DND-41 (cell line): ENCODE results near the gene ZNF277.

ENCODE experiments used
- ATAC-seq: fragments of 200-7000 bp; cut with Tn5 transposase; 3 replicates; pipeline ENCODE4 v1.9.1; 2021; ENCODE audit warnings: low read depth; ENCODE audit not compliant: insufficient read depth
- DNase-seq: peaks from one replicate; pipeline ENCODE4 v3.0.0-alpha.2; 2020
- H2AFZ ChIP-seq: 2 replicates; pipeline ENCODE4 v1.6.0; 2012; ENCODE audit warnings: low read depth, low read length
- H3K27ac ChIP-seq: 2 replicates; pipeline ENCODE4 v1.5.1; 2012; ENCODE audit warnings: low read length, inconsistent platforms
- H3K27me3 ChIP-seq: fragments of 200-600 bp; sonication (generic); 2 replicates; pipeline ENCODE4 v1.6.0; 2012; ENCODE audit warnings: low read length, mild to moderate bottlenecking, inconsistent platforms; ENCODE audit not compliant: insufficient read depth, poor library complexity
- H3K36me3 ChIP-seq: 2 replicates; pipeline ENCODE4 v1.5.1; 2012; ENCODE audit warnings: low read length, inconsistent platforms; ENCODE audit not compliant: insufficient read depth
- H3K4me1 ChIP-seq: 2 replicates; pipeline ENCODE4 v1.5.1; 2012; ENCODE audit warnings: mild to moderate bottlenecking, low read length; ENCODE audit not compliant: insufficient read depth
- H3K4me2 ChIP-seq: 2 replicates; pipeline ENCODE4 v1.6.0; 2012; ENCODE audit warnings: mild to moderate bottlenecking, moderate library complexity, low read length, inconsistent platforms; ENCODE audit not compliant: insufficient read depth
- H3K4me3 ChIP-seq, 2 experiments: fragments of 200-600 bp in 1 of 2; shearing (Covaris generic) in 1 of 2; 2 replicates each; pipeline ENCODE4 v1.5.1; 2012 to 2016; ENCODE audit warnings: inconsistent platforms in 2 of 2, low read length in 2 of 2, mild to moderate bottlenecking in 2 of 2, low read depth in 1 of 2, moderate library complexity in 1 of 2
- H3K79me2 ChIP-seq: 2 replicates; pipeline ENCODE4 v1.6.0; 2012; ENCODE audit warnings: low read length, inconsistent platforms; ENCODE audit not compliant: insufficient read depth
- H3K9ac ChIP-seq: 2 replicates; pipeline ENCODE4 v1.6.0; 2012; ENCODE audit warnings: low read depth, mild to moderate bottlenecking, inconsistent platforms, low read length, moderate library complexity
- H3K9me3 ChIP-seq: 2 replicates; pipeline ENCODE4 v1.5.1; 2012; ENCODE audit warnings: low read length, moderate library complexity, mild to moderate bottlenecking, inconsistent platforms; ENCODE audit not compliant: insufficient read depth, severe bottlenecking
- H4K20me1 ChIP-seq: 2 replicates; pipeline ENCODE4 v1.6.0; 2012; ENCODE audit warnings: low read length; ENCODE audit not compliant: insufficient read depth
- EZH2 ChIP-seq: IDR thresholded peaks from 3 replicates; pipeline ENCODE4 v1.6.1; 2012; ENCODE audit warnings: borderline replicate concordance, low read depth, mild to moderate bottlenecking, moderate library complexity, low read length, inconsistent platforms; ENCODE audit not compliant: severe bottlenecking
- TF ChIP-seq, protein P1 (sequence below): IDR thresholded peaks from 2 replicates; pipeline ENCODE4 v1.5.1; 2012; ENCODE audit warnings: borderline replicate concordance, low read length, moderate library complexity, mild to moderate bottlenecking; ENCODE audit not compliant: poor library complexity, severe bottlenecking; ENCODE audit errors: extremely low read depth

ZNF277 gene

DNA sequence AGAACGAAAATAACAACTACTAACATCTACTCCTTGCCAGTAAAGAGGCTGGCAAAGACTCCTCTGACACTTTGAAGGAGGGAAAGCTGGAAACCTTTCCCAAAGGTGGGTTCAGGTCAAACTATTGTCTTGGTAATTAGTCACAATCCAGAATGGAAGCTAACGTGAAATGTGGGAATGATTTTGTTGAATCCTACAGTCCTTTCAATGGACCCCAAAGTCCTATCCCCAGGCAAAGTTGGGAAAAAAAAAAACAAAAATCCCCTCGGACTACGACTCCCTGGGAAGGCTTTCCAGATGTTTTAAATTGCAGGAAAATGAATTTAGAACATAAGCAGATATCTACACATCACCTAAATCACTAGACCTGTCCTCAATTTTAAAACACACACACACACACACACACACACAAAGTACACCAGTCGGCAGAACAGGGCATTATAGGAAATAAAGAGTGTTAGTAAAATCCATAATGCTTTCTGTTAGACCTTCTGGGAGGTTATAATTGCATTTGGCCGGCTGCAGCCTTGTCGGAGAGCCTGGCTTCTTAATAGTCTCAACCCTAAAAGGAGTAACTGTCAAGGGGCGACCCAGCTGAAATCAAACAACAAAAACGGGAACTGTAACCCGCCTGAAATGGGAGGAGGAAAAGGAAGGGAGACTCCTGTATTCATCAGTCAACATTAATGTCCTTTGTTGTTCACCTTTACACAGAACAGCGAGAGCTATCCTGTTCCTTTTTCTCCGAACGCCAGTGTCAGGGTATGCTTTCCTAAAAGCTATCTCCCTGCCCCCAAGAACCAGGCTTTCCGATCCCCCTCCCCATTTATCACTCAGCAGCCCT lies 1.8 kb upstream of the ZNF277 start:
- H2AFZ ChIP-seq: peak overlapping the region; percentile 96
- H3K79me2 ChIP-seq: peaks cover 28% of the 10 kb centered on the region
- peak overlapping the region; percentile 100 for H3K4me2 ChIP-seq
- H3K9ac ChIP-seq: peak overlapping the region; percentile 67
- no peak for ATAC-seq
- H3K36me3 ChIP-seq: peaks cover 4% of the 10 kb centered on the region; the same call in 1 of the 2 replicates
- H3K4me3 ChIP-seq: peak overlapping the region; percentile 75 to 93; a peak in 3 of 4 replicates
- TF ChIP-seq, protein P1, sequence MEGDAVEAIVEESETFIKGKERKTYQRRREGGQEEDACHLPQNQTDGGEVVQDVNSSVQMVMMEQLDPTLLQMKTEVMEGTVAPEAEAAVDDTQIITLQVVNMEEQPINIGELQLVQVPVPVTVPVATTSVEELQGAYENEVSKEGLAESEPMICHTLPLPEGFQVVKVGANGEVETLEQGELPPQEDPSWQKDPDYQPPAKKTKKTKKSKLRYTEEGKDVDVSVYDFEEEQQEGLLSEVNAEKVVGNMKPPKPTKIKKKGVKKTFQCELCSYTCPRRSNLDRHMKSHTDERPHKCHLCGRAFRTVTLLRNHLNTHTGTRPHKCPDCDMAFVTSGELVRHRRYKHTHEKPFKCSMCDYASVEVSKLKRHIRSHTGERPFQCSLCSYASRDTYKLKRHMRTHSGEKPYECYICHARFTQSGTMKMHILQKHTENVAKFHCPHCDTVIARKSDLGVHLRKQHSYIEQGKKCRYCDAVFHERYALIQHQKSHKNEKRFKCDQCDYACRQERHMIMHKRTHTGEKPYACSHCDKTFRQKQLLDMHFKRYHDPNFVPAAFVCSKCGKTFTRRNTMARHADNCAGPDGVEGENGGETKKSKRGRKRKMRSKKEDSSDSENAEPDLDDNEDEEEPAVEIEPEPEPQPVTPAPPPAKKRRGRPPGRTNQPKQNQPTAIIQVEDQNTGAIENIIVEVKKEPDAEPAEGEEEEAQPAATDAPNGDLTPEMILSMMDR: no peak
- TF ChIP-seq EZH2: no peak
- H3K27ac ChIP-seq: no peak overlapping the region; the same call in 1 of the 2 replicates
- peak; percentile 8 for DNase-seq
- peaks cover 38% of the 10 kb centered on the region for H3K4me1 ChIP-seq
- peaks cover 22% of the 10 kb centered on the region for H3K27me3 ChIP-seq
- no peaks in the 10 kb centered on the region for H3K9me3 ChIP-seq
- H4K20me1 ChIP-seq: no peaks in the 10 kb centered on the region

DNA sequence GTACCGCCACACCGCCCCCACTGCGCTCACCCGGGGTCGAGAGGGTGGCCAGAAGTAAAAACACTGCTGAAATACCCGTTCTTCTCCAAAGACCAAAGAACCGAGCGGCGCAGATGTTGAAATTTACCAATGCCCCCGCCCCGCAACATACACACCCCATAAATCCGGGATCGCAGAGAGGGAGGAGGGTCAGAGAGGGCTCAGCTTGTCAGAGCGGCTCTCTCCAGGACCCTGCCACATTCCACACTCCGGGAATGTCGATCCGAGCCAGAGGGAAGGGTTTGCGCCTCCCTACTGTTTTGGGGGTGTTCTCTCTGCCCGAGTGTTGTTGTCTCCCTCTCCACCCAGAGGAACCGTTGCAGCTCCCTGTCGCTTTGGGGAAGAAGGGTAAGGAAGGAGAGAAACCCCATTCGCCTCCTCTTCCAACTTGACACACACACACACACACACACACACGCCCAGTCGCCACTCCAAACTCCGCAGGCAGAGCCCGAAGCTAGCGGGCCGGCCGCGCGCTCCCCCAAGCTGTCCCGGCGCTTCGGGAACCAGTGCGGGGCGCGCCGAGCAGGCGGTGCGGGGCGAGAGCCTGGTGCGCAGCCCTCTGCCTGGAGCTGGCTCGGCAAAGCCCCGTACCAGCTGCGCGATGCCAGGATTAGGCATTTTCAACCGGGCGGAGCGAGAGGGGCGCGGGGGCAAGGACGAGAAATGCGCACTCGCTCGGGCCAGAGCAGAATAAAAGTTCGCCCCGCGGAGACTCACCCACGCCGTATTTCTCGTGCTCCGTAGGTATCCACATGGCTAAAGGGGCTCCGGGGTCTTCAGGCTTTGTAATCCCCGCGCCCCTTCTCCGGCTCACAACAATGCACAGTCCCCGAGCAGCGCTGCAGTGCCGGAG lies 905 bp upstream of the ZNF277 start:
- Histone ChIP-seq H3K36me3 (peaks cover 4% of the 10 kb centered on the region; the same call in 1 of the 2 replicates), H3K79me2 (peaks cover 34% of the 10 kb centered on the region), H3K27ac (peak overlapping the region; percentile 55), H3K4me3 (peak overlapping the region; percentile 75 to 93), H3K9ac (peak overlapping the region; percentile 67), H3K9me3 (no peaks in the 10 kb centered on the region), H3K4me2 (peak overlapping the region; percentile 100), H3K4me1 (peaks cover 38% of the 10 kb centered on the region), H3K27me3 (peaks cover 22% of the 10 kb centered on the region), H4K20me1 (no peaks in the 10 kb centered on the region; the same call in 1 of the 2 replicates), H2AFZ (peak overlapping the region; percentile 96)
- DNase-seq (peak; percentile 62), ATAC-seq (peak; percentile 42)
- TF ChIP-seq, protein P1: no peak
- no peak for TF ChIP-seq EZH2

DNA sequence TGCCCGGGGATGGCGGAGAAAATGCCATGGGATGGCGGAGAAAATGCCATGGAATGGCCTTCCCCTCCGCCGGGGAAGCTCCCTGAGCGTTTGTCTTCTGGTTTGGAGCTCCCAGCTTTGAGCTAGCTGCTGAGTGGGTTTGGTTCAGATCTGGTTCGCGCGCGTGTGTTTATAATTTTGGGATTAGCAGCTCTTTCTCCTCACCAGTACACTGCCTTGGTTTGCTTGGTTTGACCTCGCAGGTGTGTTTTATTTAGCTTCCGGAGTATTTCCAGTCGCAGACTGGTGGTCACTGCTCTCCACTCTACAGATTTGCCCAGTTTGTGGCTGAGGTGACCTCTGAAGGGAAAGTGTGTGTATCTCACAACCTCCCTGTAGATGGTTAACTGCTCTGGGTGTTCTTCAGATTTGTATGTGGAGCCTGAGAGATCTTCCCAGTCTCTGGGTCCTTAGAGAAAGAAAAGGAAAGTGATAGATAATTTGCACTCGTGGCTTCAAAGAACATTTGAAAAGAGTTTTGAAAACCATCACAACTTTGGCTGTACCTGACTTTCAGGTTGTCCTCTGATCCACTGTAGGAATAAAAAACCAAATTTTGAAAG lies 597 bp downstream of the ZNF277 start:
- H3K4me3 ChIP-seq: peak overlapping the region; percentile 89 to 93
- peaks cover 4% of the 10 kb centered on the region; the same call in 1 of the 2 replicates for H4K20me1 ChIP-seq
- no peaks in the 10 kb centered on the region for H3K9me3 ChIP-seq
- peaks cover 38% of the 10 kb centered on the region for H3K4me1 ChIP-seq
- H2AFZ ChIP-seq: peak overlapping the region; percentile 92
- ATAC-seq: no peak
- H3K9ac ChIP-seq: peak overlapping the region; percentile 67
- H3K79me2 ChIP-seq: peaks cover 49% of the 10 kb centered on the region
- H3K27me3 ChIP-seq: peaks cover 22% of the 10 kb centered on the region
- no peak for TF ChIP-seq EZH2
- TF ChIP-seq, protein P1: no peak
- peak overlapping the region; percentile 100 for H3K4me2 ChIP-seq
- peaks cover 4% of the 10 kb centered on the region; the same call in 1 of the 2 replicates for H3K36me3 ChIP-seq
- no peak for DNase-seq
- H3K27ac ChIP-seq: peak overlapping the region; percentile 75
